K562 (cell line): ENCODE measurements around the gene COASY. TPM values are rescaled to one million over a fixed set of nuclear protein-coding genes. Genes with fewer than 3 reads are reported as not detected.

Experiments
- ARID1B ChIP-seq: fragments of 450-650 bp; IDR thresholded peaks from 2 replicates; pipeline ENCODE4 v1.6.1; 2016; ENCODE audit warnings: antibody characterized with exemption, mild to moderate bottlenecking, inconsistent platforms
- EP400 ChIP-seq: fragments of 450-650 bp; IDR thresholded peaks from 2 replicates; pipeline ENCODE4 v1.6.1; 2017; ENCODE audit warnings: antibody characterized with exemption, mild to moderate bottlenecking, moderate library complexity
- GATAD2A ChIP-seq: fragments of 450-650 bp; IDR thresholded peaks from 2 replicates; pipeline ENCODE4 v1.6.1; 2017
- HES1 ChIP-seq: fragments of 450-650 bp; IDR thresholded peaks from 2 replicates; pipeline ENCODE4 v1.6.1; 2016; ENCODE audit warnings: low read depth, mild to moderate bottlenecking, moderate library complexity
- MTA2 ChIP-seq: fragments of 450-650 bp; IDR thresholded peaks from 2 replicates; pipeline ENCODE4 v1.6.1; 2016; ENCODE audit warnings: low read depth
- NKRF ChIP-seq: fragments of 450-650 bp; IDR thresholded peaks from 2 replicates; pipeline ENCODE4 v1.6.1; 2016; ENCODE audit warnings: borderline replicate concordance
- POLR2AphosphoS2 ChIP-seq: IDR thresholded peaks from 2 replicates; pipeline ENCODE4 v1.6.1; 2012; ENCODE audit warnings: low read length, improper control_type of control experiment
- RAD51 ChIP-seq: fragments of 450-650 bp; IDR thresholded peaks from 2 replicates; pipeline ENCODE4 v1.7.1; 2016; ENCODE audit warnings: low read depth, mild to moderate bottlenecking, borderline replicate concordance
- SMARCC2 ChIP-seq: fragments of 450-650 bp; IDR thresholded peaks from 2 replicates; pipeline ENCODE4 v1.6.1; 2017; ENCODE audit warnings: antibody characterized with exemption, moderate library complexity, mild to moderate bottlenecking, low read depth
- TEAD4 ChIP-seq, 2 experiments: sonication (generic) in 1 of 2; formaldehyde crosslinking in 1 of 2; IDR thresholded peaks; 2 replicates each; pipeline versions ENCODE4 v1.6.1 to v1.8.0; 2012 to 2022; ENCODE audit warnings: borderline replicate concordance in 1 of 2, inconsistent platforms in 1 of 2, low read length in 1 of 2, mild to moderate bottlenecking in 1 of 2, missing genetic modification reagents in 1 of 2
- VEZF1 ChIP-seq: fragments of 200-800 bp; sonication (Bioruptor generic); IDR thresholded peaks from 2 replicates; pipeline ENCODE4 v1.6.1; 2017; ENCODE audit warnings: missing genetic modification characterization, missing compliant biosample characterization
- ZFX ChIP-seq: sonication (generic); formaldehyde crosslinking; IDR thresholded peaks from 2 replicates; pipeline ENCODE4 v1.8.0; 2022; ENCODE audit warnings: mild to moderate bottlenecking, missing genetic modification reagents, moderate library complexity
- polyA plus RNA-seq, 8 experiments: library from polyadenylated mRNA; depleted of rRNA in 4 of 8; stranded (reverse) in 5 of 8; unstranded in 3 of 8; fragments of >200 nt; fragmentation: Nextera tagmentation in 2 of 8; fragmentation: Illumina TruSeq in 1 of 8; extraction: Ambion mirVana in 2 of 8; extraction: Trizol in 1 of 8; gene quantifications; 2 replicates each; pipeline versions ENCODE4 v1.2.1 to v1.2.3, GENCODE V29; 2011 to 2014; ENCODE audit warnings: inconsistent platforms in 1 of 8, missing spikeins in 1 of 8
- total RNA-seq, 7 experiments: library from RNA; depleted of rRNA in 6 of 7; stranded (reverse); fragments of >200 nt in 6 of 7; fragmentation: Illumina TruSeq in 2 of 7; extraction: Trizol in 2 of 7; gene quantifications; 2 replicates each; pipeline versions ENCODE4 v1.2.1 to v1.2.3, GENCODE V29; 2011 to 2021; ENCODE audit warnings: low replicate concordance in 1 of 7
- TF ChIP-seq, protein P1 (sequence below): fragments of 450-650 bp; IDR thresholded peaks from 2 replicates; pipeline ENCODE4 v1.6.1; 2016; ENCODE audit warnings: mild to moderate bottlenecking, moderate library complexity

Gene COASY
- total and polyA plus RNA-seq, 9 of the 15 experiments (the other 6 are each of a cell fraction or from before 2014, with no cell fraction given) = 25.4 to 175 (median 62.3) TPM

- TF ChIP-seq NKRF (peak; percentile 71; the same call in 1 of the 2 replicates), RAD51 (peak; percentile 93), SMARCC2 (no peak), HES1 (peak; percentile 81), TEAD4 (IDR thresholded peaks at IDR 0.05; ENCODE audit: low read length) (0 out of 2 replicates have a peak, but pooled peaks have one; percentile 17), TEAD4 (CRISPR knock-in tag; IDR thresholded peaks at IDR 0.05; ENCODE audit: borderline replicate concordance) (no peak), VEZF1 (CRISPR knock-in tag) (peak; percentile 56), ARID1B (peak; percentile 52), EP400 (peak; percentile 92; the same call in 1 of the 2 replicates), POLR2AphosphoS2 (no peak), MTA2 (no peak), ZFX (no peak), GATAD2A (0 out of 2 replicates have a peak, but pooled peaks have one; percentile 55)
- TF ChIP-seq, protein P1, sequence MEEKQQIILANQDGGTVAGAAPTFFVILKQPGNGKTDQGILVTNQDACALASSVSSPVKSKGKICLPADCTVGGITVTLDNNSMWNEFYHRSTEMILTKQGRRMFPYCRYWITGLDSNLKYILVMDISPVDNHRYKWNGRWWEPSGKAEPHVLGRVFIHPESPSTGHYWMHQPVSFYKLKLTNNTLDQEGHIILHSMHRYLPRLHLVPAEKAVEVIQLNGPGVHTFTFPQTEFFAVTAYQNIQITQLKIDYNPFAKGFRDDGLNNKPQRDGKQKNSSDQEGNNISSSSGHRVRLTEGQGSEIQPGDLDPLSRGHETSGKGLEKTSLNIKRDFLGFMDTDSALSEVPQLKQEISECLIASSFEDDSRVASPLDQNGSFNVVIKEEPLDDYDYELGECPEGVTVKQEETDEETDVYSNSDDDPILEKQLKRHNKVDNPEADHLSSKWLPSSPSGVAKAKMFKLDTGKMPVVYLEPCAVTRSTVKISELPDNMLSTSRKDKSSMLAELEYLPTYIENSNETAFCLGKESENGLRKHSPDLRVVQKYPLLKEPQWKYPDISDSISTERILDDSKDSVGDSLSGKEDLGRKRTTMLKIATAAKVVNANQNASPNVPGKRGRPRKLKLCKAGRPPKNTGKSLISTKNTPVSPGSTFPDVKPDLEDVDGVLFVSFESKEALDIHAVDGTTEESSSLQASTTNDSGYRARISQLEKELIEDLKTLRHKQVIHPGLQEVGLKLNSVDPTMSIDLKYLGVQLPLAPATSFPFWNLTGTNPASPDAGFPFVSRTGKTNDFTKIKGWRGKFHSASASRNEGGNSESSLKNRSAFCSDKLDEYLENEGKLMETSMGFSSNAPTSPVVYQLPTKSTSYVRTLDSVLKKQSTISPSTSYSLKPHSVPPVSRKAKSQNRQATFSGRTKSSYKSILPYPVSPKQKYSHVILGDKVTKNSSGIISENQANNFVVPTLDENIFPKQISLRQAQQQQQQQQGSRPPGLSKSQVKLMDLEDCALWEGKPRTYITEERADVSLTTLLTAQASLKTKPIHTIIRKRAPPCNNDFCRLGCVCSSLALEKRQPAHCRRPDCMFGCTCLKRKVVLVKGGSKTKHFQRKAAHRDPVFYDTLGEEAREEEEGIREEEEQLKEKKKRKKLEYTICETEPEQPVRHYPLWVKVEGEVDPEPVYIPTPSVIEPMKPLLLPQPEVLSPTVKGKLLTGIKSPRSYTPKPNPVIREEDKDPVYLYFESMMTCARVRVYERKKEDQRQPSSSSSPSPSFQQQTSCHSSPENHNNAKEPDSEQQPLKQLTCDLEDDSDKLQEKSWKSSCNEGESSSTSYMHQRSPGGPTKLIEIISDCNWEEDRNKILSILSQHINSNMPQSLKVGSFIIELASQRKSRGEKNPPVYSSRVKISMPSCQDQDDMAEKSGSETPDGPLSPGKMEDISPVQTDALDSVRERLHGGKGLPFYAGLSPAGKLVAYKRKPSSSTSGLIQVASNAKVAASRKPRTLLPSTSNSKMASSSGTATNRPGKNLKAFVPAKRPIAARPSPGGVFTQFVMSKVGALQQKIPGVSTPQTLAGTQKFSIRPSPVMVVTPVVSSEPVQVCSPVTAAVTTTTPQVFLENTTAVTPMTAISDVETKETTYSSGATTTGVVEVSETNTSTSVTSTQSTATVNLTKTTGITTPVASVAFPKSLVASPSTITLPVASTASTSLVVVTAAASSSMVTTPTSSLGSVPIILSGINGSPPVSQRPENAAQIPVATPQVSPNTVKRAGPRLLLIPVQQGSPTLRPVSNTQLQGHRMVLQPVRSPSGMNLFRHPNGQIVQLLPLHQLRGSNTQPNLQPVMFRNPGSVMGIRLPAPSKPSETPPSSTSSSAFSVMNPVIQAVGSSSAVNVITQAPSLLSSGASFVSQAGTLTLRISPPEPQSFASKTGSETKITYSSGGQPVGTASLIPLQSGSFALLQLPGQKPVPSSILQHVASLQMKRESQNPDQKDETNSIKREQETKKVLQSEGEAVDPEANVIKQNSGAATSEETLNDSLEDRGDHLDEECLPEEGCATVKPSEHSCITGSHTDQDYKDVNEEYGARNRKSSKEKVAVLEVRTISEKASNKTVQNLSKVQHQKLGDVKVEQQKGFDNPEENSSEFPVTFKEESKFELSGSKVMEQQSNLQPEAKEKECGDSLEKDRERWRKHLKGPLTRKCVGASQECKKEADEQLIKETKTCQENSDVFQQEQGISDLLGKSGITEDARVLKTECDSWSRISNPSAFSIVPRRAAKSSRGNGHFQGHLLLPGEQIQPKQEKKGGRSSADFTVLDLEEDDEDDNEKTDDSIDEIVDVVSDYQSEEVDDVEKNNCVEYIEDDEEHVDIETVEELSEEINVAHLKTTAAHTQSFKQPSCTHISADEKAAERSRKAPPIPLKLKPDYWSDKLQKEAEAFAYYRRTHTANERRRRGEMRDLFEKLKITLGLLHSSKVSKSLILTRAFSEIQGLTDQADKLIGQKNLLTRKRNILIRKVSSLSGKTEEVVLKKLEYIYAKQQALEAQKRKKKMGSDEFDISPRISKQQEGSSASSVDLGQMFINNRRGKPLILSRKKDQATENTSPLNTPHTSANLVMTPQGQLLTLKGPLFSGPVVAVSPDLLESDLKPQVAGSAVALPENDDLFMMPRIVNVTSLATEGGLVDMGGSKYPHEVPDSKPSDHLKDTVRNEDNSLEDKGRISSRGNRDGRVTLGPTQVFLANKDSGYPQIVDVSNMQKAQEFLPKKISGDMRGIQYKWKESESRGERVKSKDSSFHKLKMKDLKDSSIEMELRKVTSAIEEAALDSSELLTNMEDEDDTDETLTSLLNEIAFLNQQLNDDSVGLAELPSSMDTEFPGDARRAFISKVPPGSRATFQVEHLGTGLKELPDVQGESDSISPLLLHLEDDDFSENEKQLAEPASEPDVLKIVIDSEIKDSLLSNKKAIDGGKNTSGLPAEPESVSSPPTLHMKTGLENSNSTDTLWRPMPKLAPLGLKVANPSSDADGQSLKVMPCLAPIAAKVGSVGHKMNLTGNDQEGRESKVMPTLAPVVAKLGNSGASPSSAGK = peak; percentile 85; the same call in 1 of the 2 replicates
Observed at GRCh38 chr17:42536048-42536371, 25.9 kb upstream of the COASY start, which contains the start of gene NAGLU (continued).
